Measurements from ENCODE around the gene FBF1. TPM values are rescaled to one million over a fixed set of nuclear protein-coding genes. Genes with fewer than 3 reads are reported as not detected.
A peak's percentile ranks its signal among the peaks of the same experiment; 100 is the strongest.
"Not testable (repeated sequence)": the region's sequence is repeated elsewhere in the genome, so short reads cannot be mapped to it uniquely, and the experiment has no call there.

Gene FBF1
- total and polyA plus RNA-seq, 7 experiments from 2014 or later = 2.5 to 48.1 (median 28.1) TPM

- POLR2A ChIA-PET = interaction anchor here (1.2 kb wide), 1 partner anchor 131 kb away, joined by 4 read pairs; no protein-coding TSS in a partner anchor
- H3K27me3 ChIP-seq (ENCODE audit: control insufficient read depth in 2 of 2, insufficient read depth in 2 of 2, low read length in 2 of 2); H3K4me1 ChIP-seq (ENCODE audit: control insufficient read depth in 2 of 2, insufficient read depth in 2 of 2, low read length in 2 of 2); H3K27me3 Mint-ChIP-seq; ATAC-seq; CTCF ChIA-PET; H3K9me3 Mint-ChIP-seq; H3K27ac ChIP-seq (ENCODE audit: low read depth, low read length); H3K4me3 ChIP-seq (ENCODE audit: low read length); DNase-seq; H3K9me3 ChIP-seq (ENCODE audit: control insufficient read depth in 2 of 3, low read length in 3 of 3): not testable (repeated sequence)
- Mint-ChIP-seq H3K4me3 (peak overlapping the region in 1 of 10 donors; percentile 20), H3K36me3 (peaks cover 0 to 11% (median 7%) of the 10 kb centered on the region in 5 donors), H3K4me1 (peaks cover 34 to 64% (median 51%) of the 10 kb centered on the region in 7 donors), H3K27ac (peak overlapping the region in 1 of 9 donors; percentile 19)
- intact Hi-C loops (cut with micrococcal nuclease) = loop anchor here in 1 of 2 donors (5.0 to 10.0 kb wide), 2 partner anchors 700 to 762 kb away; partner anchors contain the start of genes MFSD11, MIF4GD and SRSF2
- peaks cover 0 to 13% (median 0%) of the 10 kb centered on the region in 3 experiments for H3K36me3 ChIP-seq (ENCODE audit: control insufficient read depth in 2 of 3, insufficient read depth in 3 of 3, low read length in 3 of 3)
Observed at GRCh38 chr17:75975187-75975586, 34.3 kb upstream of the FBF1 start.

- no peaks in the 10 kb centered on the region for H3K9me3 ChIP-seq (ENCODE audit: control insufficient read depth in 2 of 3, low read length in 3 of 3)
- intact Hi-C loops (cut with micrococcal nuclease) = loop anchor here in 1 of 2 donors (10.0 kb wide), 1 partner anchor 696 kb away; the partner anchor contains the start of gene MIF4GD
- Mint-ChIP-seq H3K27me3 (no peaks in the 10 kb centered on the region), H3K36me3 (peaks cover 0 to 15% (median 13%) of the 10 kb centered on the region in 5 donors), H3K4me1 (peaks cover 11 to 43% (median 27%) of the 10 kb centered on the region in 7 donors), H3K9me3 (no peaks in the 10 kb centered on the region), H3K27ac (no peak overlapping the region), H3K4me3 (no peak overlapping the region)
- ATAC-seq (no peak), DNase-seq (no peak)
- no peaks in the 10 kb centered on the region for H3K4me1 ChIP-seq (ENCODE audit: control insufficient read depth in 2 of 2, insufficient read depth in 2 of 2, low read length in 2 of 2)
- POLR2A ChIA-PET = no interaction called here
- CTCF ChIA-PET = no interaction called here
- H3K4me3 ChIP-seq (ENCODE audit: low read length) = no peak overlapping the region
- H3K27ac ChIP-seq (ENCODE audit: low read depth, low read length) = no peak overlapping the region
- peaks cover 0 to 8% (median 0%) of the 10 kb centered on the region in 3 experiments for H3K36me3 ChIP-seq (ENCODE audit: control insufficient read depth in 2 of 3, insufficient read depth in 3 of 3, low read length in 3 of 3)
- no peaks in the 10 kb centered on the region for H3K27me3 ChIP-seq (ENCODE audit: control insufficient read depth in 2 of 2, insufficient read depth in 2 of 2, low read length in 2 of 2)
Observed at GRCh38 chr17:75970626-75971025, 29.8 kb upstream of the FBF1 start.

- ATAC-seq = peak; percentile 52
- no peak for DNase-seq
- no peak overlapping the region for H3K27ac Mint-ChIP-seq
- H3K27ac ChIP-seq (ENCODE audit: low read depth, low read length) = no peak overlapping the region
- H3K9me3 Mint-ChIP-seq = no peaks in the 10 kb centered on the region
- H3K4me1 Mint-ChIP-seq = peaks cover 8 to 40% (median 24%) of the 10 kb centered on the region in 7 donors
- CTCF ChIA-PET = no interaction called here
- H3K4me3 ChIP-seq (ENCODE audit: low read length) = no peak overlapping the region
- H3K4me1 ChIP-seq (ENCODE audit: control insufficient read depth in 2 of 2, insufficient read depth in 2 of 2, low read length in 2 of 2) = no peaks in the 10 kb centered on the region
- peaks cover 0 to 14% (median 13%) of the 10 kb centered on the region in 5 donors for H3K36me3 Mint-ChIP-seq
- POLR2A ChIA-PET = no interaction called here
- peaks cover 0 to 8% (median 0%) of the 10 kb centered on the region in 3 experiments for H3K36me3 ChIP-seq (ENCODE audit: control insufficient read depth in 2 of 3, insufficient read depth in 3 of 3, low read length in 3 of 3)
- intact Hi-C loops (cut with micrococcal nuclease) = loop anchor here in 1 of 2 donors (10.0 kb wide), 1 partner anchor 695 kb away; the partner anchor contains the start of gene MIF4GD
- no peaks in the 10 kb centered on the region for H3K9me3 ChIP-seq (ENCODE audit: control insufficient read depth in 2 of 3, low read length in 3 of 3)
- H3K27me3 Mint-ChIP-seq = no peaks in the 10 kb centered on the region
- H3K4me3 Mint-ChIP-seq = no peak overlapping the region
- H3K27me3 ChIP-seq (ENCODE audit: control insufficient read depth in 2 of 2, insufficient read depth in 2 of 2, low read length in 2 of 2) = no peaks in the 10 kb centered on the region
Observed at GRCh38 chr17:75970011-75970523, 29.2 kb upstream of the FBF1 start.

- H3K9me3 Mint-ChIP-seq; H3K36me3 ChIP-seq (ENCODE audit: control insufficient read depth in 2 of 3, insufficient read depth in 3 of 3, low read length in 3 of 3); intact Hi-C loops (cut with micrococcal nuclease); H3K27me3 Mint-ChIP-seq; H3K27ac ChIP-seq (ENCODE audit: low read depth, low read length); H3K4me3 Mint-ChIP-seq; H3K9me3 ChIP-seq (ENCODE audit: control insufficient read depth in 2 of 3, low read length in 3 of 3); DNase-seq; ATAC-seq; H3K4me1 ChIP-seq (ENCODE audit: control insufficient read depth in 2 of 2, insufficient read depth in 2 of 2, low read length in 2 of 2); H3K27me3 ChIP-seq (ENCODE audit: control insufficient read depth in 2 of 2, insufficient read depth in 2 of 2, low read length in 2 of 2); H3K4me3 ChIP-seq (ENCODE audit: low read length): not testable (repeated sequence)
- Mint-ChIP-seq H3K36me3 (peaks cover 0 to 15% (median 13%) of the 10 kb centered on the region in 5 donors), H3K27ac (peak overlapping the region in 1 of 9 donors; percentile 32), H3K4me1 (peaks cover 5 to 35% (median 26%) of the 10 kb centered on the region in 7 donors)
- ChIA-PET POLR2A (interaction anchor here (0.5 to 1.4 kb wide), 4 partner anchors 10 to 482 kb away, joined by 3 to 9 read pairs (median 4); partner anchors contain the start of gene ACOX1), CTCF (interaction anchor here (0.6 to 0.9 kb wide), 2 partner anchors 8 to 11 kb away, joined by 3 to 4 read pairs; no protein-coding TSS in a partner anchor)
Observed at GRCh38 chr17:75969044-75969443, 28.2 kb upstream of the FBF1 start.

- ATAC-seq = no peak
- Mint-ChIP-seq H3K27me3 (no peaks in the 10 kb centered on the region), H3K36me3 (peaks cover 0 to 20% (median 8%) of the 10 kb centered on the region in 5 donors), H3K9me3 (no peaks in the 10 kb centered on the region), H3K4me1 (peaks cover 2 to 26% (median 18%) of the 10 kb centered on the region in 7 donors), H3K4me3 (no peak overlapping the region), H3K27ac (peak overlapping the region in 1 of 9 donors; percentile 42)
- Histone ChIP-seq H3K4me1 (ENCODE audit: control insufficient read depth in 2 of 2, insufficient read depth in 2 of 2, low read length in 2 of 2) (no peaks in the 10 kb centered on the region), H3K27me3 (ENCODE audit: control insufficient read depth in 2 of 2, insufficient read depth in 2 of 2, low read length in 2 of 2) (no peaks in the 10 kb centered on the region), H3K36me3 (ENCODE audit: control insufficient read depth in 2 of 3, insufficient read depth in 3 of 3, low read length in 3 of 3) (peaks cover 0 to 6% (median 0%) of the 10 kb centered on the region in 3 experiments), H3K9me3 (ENCODE audit: control insufficient read depth in 2 of 3, low read length in 3 of 3) (no peaks in the 10 kb centered on the region), H3K27ac (ENCODE audit: low read depth, low read length) (no peak overlapping the region), H3K4me3 (ENCODE audit: low read length) (no peak overlapping the region)
- ChIA-PET CTCF (interaction anchor here (0.6 kb wide), 1 partner anchor 559 kb away, joined by 4 read pairs; no protein-coding TSS in a partner anchor), POLR2A (interaction anchor here (0.6 to 0.7 kb wide), 2 partner anchors 212 to 1390 kb away, joined by 3 to 4 read pairs; no protein-coding TSS in a partner anchor)
- no peak for DNase-seq
- intact Hi-C loops (cut with micrococcal nuclease) = no loop called here
Observed at GRCh38 chr17:75965468-75965867, 24.6 kb upstream of the FBF1 start.

GRCh38 chr17:75959839-75960511, 19.1 kb upstream of the FBF1 start:
- ChIA-PET CTCF (interaction anchor here (0.6 kb wide), 1 partner anchor 753 kb away, joined by 3 read pairs; no protein-coding TSS in a partner anchor), POLR2A (interaction anchor here (0.5 kb wide), 2 partner anchors 16 to 67 kb away, joined by 3 to 5 read pairs; no protein-coding TSS in a partner anchor)
- peaks cover 2 to 22% (median 9%) of the 10 kb centered on the region in 7 donors for H3K4me1 Mint-ChIP-seq
- H3K27me3 Mint-ChIP-seq = no peaks in the 10 kb centered on the region
- no peaks in the 10 kb centered on the region for H3K4me1 ChIP-seq (ENCODE audit: control insufficient read depth in 2 of 2, insufficient read depth in 2 of 2, low read length in 2 of 2)
- no peak overlapping the region for H3K4me3 Mint-ChIP-seq
- no peak overlapping the region for H3K4me3 ChIP-seq (ENCODE audit: low read length)
- DNase-seq (no peak), ATAC-seq (no peak)
- intact Hi-C loops (cut with micrococcal nuclease) = no loop called here
- H3K27ac ChIP-seq (ENCODE audit: low read depth, low read length) = no peak overlapping the region
- H3K9me3 ChIP-seq (ENCODE audit: control insufficient read depth in 2 of 3, low read length in 3 of 3) = no peaks in the 10 kb centered on the region
- no peak overlapping the region for H3K27ac Mint-ChIP-seq
- no peaks in the 10 kb centered on the region for H3K9me3 Mint-ChIP-seq
- H3K27me3 ChIP-seq (ENCODE audit: control insufficient read depth in 2 of 2, insufficient read depth in 2 of 2, low read length in 2 of 2) = no peaks in the 10 kb centered on the region
- peaks cover 0 to 34% (median 12%) of the 10 kb centered on the region in 5 donors for H3K36me3 Mint-ChIP-seq
- H3K36me3 ChIP-seq (ENCODE audit: control insufficient read depth in 2 of 3, insufficient read depth in 3 of 3, low read length in 3 of 3) = peaks cover 0 to 17% (median 8%) of the 10 kb centered on the region in 3 experiments

Data from naive thymus-derived CD4-positive, alpha-beta T cell (primary cell).